Activated CD4-positive, alpha-beta T cell treated with anti-CD3 and anti-CD28 coated beads, Interleukin-2, Interleukin-4, amounts not matched to agents 100 ng/mL and 50 ng/mL, durations not matched to agents 16 hours and 8 hours (primary cell): ENCODE data around the gene HSD11B1L.
"Not testable (repeated sequence)": the region's sequence is repeated elsewhere in the genome, so short reads cannot be mapped to it uniquely, and the experiment has no call there.

ENCODE experiments used
- DNase-seq: peaks from one replicate; pipeline ENCODE4 v3.0.0-alpha.2; 2020; ENCODE audit warnings: low spot score

HSD11B1L gene

GRCh38 chr19:5733172-5733571 is 52.3 kb downstream of the HSD11B1L start:
- DNase-seq = not testable (repeated sequence)
